Adrenal gland (tissue), 5 donors: ENCODE measurements around the gene TMEM115.

Source experiments
- POLR2A ChIP-seq, 2 donors: fragments of 450-650 bp; IDR thresholded peaks; one replicate each; pipeline ENCODE4 v1.6.1; 2017; ENCODE audit warnings: antibody characterized with exemption in 2 of 2, mild to moderate bottlenecking in 2 of 2, moderate library complexity in 1 of 2
- TF ChIP-seq, protein P1 (sequence below), 6 experiments: fragments of 450-650 bp in 4 of 6; fragments of 200-600 bp in 2 of 6; sonication (generic) in 1 of 6; IDR thresholded peaks; 1 replicate in 5 of 6; 2 replicates in 1 of 6; pipeline versions ENCODE4 v1.5.1 to v1.8.0; 2016 to 2021; ENCODE audit warnings: antibody characterized with exemption in 6 of 6, mild to moderate bottlenecking in 2 of 6, moderate library complexity in 1 of 6
- donor health status: DM: no; HTN: no; CAD: no.

GRCh38 chr3:50338965-50339364, 20.4 kb downstream of the TMEM115 start:
- no peak for TF ChIP-seq POLR2A (IDR thresholded peaks at IDR 0.05)
- TF ChIP-seq, protein P1, sequence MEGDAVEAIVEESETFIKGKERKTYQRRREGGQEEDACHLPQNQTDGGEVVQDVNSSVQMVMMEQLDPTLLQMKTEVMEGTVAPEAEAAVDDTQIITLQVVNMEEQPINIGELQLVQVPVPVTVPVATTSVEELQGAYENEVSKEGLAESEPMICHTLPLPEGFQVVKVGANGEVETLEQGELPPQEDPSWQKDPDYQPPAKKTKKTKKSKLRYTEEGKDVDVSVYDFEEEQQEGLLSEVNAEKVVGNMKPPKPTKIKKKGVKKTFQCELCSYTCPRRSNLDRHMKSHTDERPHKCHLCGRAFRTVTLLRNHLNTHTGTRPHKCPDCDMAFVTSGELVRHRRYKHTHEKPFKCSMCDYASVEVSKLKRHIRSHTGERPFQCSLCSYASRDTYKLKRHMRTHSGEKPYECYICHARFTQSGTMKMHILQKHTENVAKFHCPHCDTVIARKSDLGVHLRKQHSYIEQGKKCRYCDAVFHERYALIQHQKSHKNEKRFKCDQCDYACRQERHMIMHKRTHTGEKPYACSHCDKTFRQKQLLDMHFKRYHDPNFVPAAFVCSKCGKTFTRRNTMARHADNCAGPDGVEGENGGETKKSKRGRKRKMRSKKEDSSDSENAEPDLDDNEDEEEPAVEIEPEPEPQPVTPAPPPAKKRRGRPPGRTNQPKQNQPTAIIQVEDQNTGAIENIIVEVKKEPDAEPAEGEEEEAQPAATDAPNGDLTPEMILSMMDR (IDR thresholded peaks at IDR 0.05) = no peak
